Liver (tissue), 9 donors: Measurements from ENCODE around the gene ZCCHC12. TPM values are rescaled to one million over a fixed set of nuclear protein-coding genes. Genes with fewer than 3 reads are reported as not detected.

Experiments used
- DNase-seq: peaks from one replicate; pipeline ENCODE4 v3.0.0-alpha.2; 2017; ENCODE audit warnings: low spot score
- H3K27ac ChIP-seq, 2 donors: one replicate each; pipeline ENCODE4 v1.7.0; 2013; ENCODE audit warnings: inconsistent platforms in 2 of 2, low read length in 2 of 2, control low read depth in 1 of 2, low read depth in 1 of 2, mild to moderate bottlenecking in 1 of 2
- H3K27me3 ChIP-seq, 4 donors: one replicate each; pipeline versions ENCODE4 v1.6.1 to v1.7.0; 2013; ENCODE audit warnings: low read length in 3 of 4, inconsistent platforms in 1 of 4, mild to moderate bottlenecking in 1 of 4, moderate library complexity in 1 of 4; ENCODE audit not compliant: control insufficient read depth in 4 of 4, insufficient read depth in 4 of 4
- H3K36me3 ChIP-seq, 4 donors: one replicate each; pipeline versions ENCODE4 v1.6.1 to v1.7.0; 2013; ENCODE audit warnings: low read length in 3 of 4, mild to moderate bottlenecking in 3 of 4, low read depth in 1 of 4, moderate library complexity in 1 of 4; ENCODE audit not compliant: control insufficient read depth in 4 of 4, insufficient read depth in 3 of 4
- H3K4me1 ChIP-seq, 4 donors: one replicate each; pipeline versions ENCODE4 v1.6.1 to v1.7.0; 2013; ENCODE audit warnings: low read length in 3 of 4, mild to moderate bottlenecking in 3 of 4, moderate library complexity in 1 of 4; ENCODE audit not compliant: control insufficient read depth in 4 of 4, insufficient read depth in 4 of 4
- H3K4me3 ChIP-seq, 3 donors: one replicate each; pipeline versions ENCODE4 v1.6.1 to v1.7.0; 2013; ENCODE audit warnings: low read length in 3 of 3, control low read depth in 1 of 3, low read depth in 1 of 3, mild to moderate bottlenecking in 1 of 3
- H3K9ac ChIP-seq, 2 donors: one replicate each; pipeline ENCODE4 v1.7.0; 2013; ENCODE audit warnings: low read length in 2 of 2, mild to moderate bottlenecking in 2 of 2, moderate library complexity in 2 of 2, control low read depth in 1 of 2, low read depth in 1 of 2
- H3K9me3 ChIP-seq, 4 donors: one replicate each; pipeline versions ENCODE4 v1.6.1 to v1.7.0; 2013; ENCODE audit warnings: low read length in 3 of 4; ENCODE audit not compliant: control insufficient read depth in 4 of 4
- CTCF ChIP-seq: fragments of 150-350 bp; IDR thresholded peaks from 2 replicates; pipeline ENCODE4 v1.5.1; 2017; ENCODE audit warnings: improper control_type of control experiment, low read depth, low read length; ENCODE audit not compliant: missing input control
- EGR1 ChIP-seq, 2 donors: IDR thresholded peaks; 2 replicates each; pipeline ENCODE4 v1.6.1; 2016 to 2018; ENCODE audit warnings: antibody characterized with exemption in 2 of 2, low read depth in 2 of 2
- FOXA1 ChIP-seq: IDR thresholded peaks from 2 replicates; pipeline ENCODE4 v1.6.1; 2016; ENCODE audit warnings: antibody characterized with exemption
- FOXA2 ChIP-seq: IDR thresholded peaks from 2 replicates; pipeline ENCODE4 v1.6.1; 2016; ENCODE audit warnings: antibody characterized with exemption
- GABPA ChIP-seq, 2 donors: IDR thresholded peaks in 1 of 2; conservative IDR thresholded peaks in 1 of 2; 2 replicates each; pipeline ENCODE4 v1.6.1; 2016; ENCODE audit warnings: antibody characterized with exemption in 2 of 2, mild to moderate bottlenecking in 1 of 2, moderate library complexity in 1 of 2
- HNF4A ChIP-seq, 2 donors: conservative IDR thresholded peaks; 2 replicates each; pipeline ENCODE4 v1.6.1; 2016; ENCODE audit warnings: antibody characterized with exemption in 2 of 2, mild to moderate bottlenecking in 2 of 2
- HNF4G ChIP-seq: IDR thresholded peaks from 2 replicates; pipeline ENCODE4 v1.6.1; 2016; ENCODE audit warnings: antibody characterized with exemption
- JUND ChIP-seq, 2 donors: IDR thresholded peaks; 2 replicates each; pipeline ENCODE4 v1.6.1; 2016; ENCODE audit warnings: antibody characterized with exemption in 2 of 2
- NR2F2 ChIP-seq: IDR thresholded peaks from 2 replicates; pipeline ENCODE4 v1.6.1; 2016; ENCODE audit warnings: antibody characterized with exemption
- RAD21 ChIP-seq, 2 donors: IDR thresholded peaks; 2 replicates each; pipeline ENCODE4 v1.6.1; 2016; ENCODE audit warnings: antibody characterized with exemption in 2 of 2, mild to moderate bottlenecking in 2 of 2
- REST ChIP-seq: IDR thresholded peaks from 2 replicates; pipeline ENCODE4 v1.6.1; 2016; ENCODE audit warnings: antibody characterized with exemption, mild to moderate bottlenecking
- RXRA ChIP-seq, 2 donors: IDR thresholded peaks; 2 replicates each; pipeline ENCODE4 v1.6.1; 2017 to 2018; ENCODE audit warnings: antibody characterized with exemption in 2 of 2, mild to moderate bottlenecking in 1 of 2
- SP1 ChIP-seq: IDR thresholded peaks from 2 replicates; pipeline ENCODE4 v1.6.1; 2018; ENCODE audit warnings: antibody characterized with exemption, mild to moderate bottlenecking
- TAF1 ChIP-seq: conservative IDR thresholded peaks from 2 replicates; pipeline ENCODE4 v1.6.1; 2016; ENCODE audit warnings: antibody characterized with exemption, mild to moderate bottlenecking
- YY1 ChIP-seq: IDR thresholded peaks from 2 replicates; pipeline ENCODE4 v1.6.1; 2016; ENCODE audit warnings: antibody characterized with exemption, mild to moderate bottlenecking
- ZBTB33 ChIP-seq: IDR thresholded peaks from 2 replicates; pipeline ENCODE4 v1.6.1; 2016; ENCODE audit warnings: antibody characterized with exemption
- WGBS: extraction: QIAGEN DNeasy Blood & Tissue Kit; methylation state at CpG from one replicate; pipeline ENCODE4 v1.1.7; 2013; 5-methylcytosine and 5-hydroxymethylcytosine counted together
- polyA plus RNA-seq, 2 donors: library from polyadenylated mRNA; stranded (reverse) in 1 of 2; unstranded in 1 of 2; fragments of 200-250 nt in 1 of 2; fragments of >200 nt in 1 of 2; fragmentation: Nextera tagmentation in 1 of 2; extraction: Ambion mirVana in 1 of 2; gene quantifications; one replicate each; pipeline versions ENCODE4 v1.2.1 to v1.2.3, GENCODE V29; 2013 to 2015
- total RNA-seq, 2 donors: library from RNA; depleted of rRNA; stranded (reverse); fragments of >200 nt; gene quantifications; one replicate each; pipeline ENCODE4 v1.2.3, GENCODE V29; 2014
- TF ChIP-seq, protein P1 (sequence below): IDR thresholded peaks from 2 replicates; pipeline ENCODE4 v1.6.1; 2016; ENCODE audit warnings: antibody characterized with exemption
- TF ChIP-seq, protein P2 (sequence below): IDR thresholded peaks from 2 replicates; pipeline ENCODE4 v1.6.1; 2016; ENCODE audit warnings: antibody characterized with exemption
- donor health status: healthy.
- donor health status: healthy.
- donor health status: healthy.
- donor health status: healthy.
- donor health status: healthy.

The ZCCHC12 gene
- total and polyA plus RNA-seq, 4 donors: not detected

DNA sequence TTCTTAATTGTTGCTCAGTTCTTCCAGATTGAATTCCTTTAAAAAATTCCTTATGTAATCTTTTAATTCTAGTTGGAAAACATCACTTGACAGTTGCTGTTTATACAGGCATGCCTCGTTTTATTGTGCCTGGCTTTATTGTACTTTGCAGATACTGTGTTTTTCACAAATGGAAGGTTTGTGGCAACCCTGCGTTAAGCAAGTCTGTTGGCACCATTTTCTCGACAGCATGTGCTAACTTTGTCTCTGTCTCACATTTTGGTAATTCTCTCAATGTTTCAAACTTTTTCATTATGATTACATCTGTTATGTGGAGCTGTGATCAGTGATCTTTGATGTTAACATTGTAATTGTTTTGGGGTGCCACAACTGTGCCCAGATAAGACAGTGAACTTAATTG is 33.4 kb downstream of the ZCCHC12 start:
- TF ChIP-seq REST (no peak), TAF1 (no peak), NR2F2 (no peak), SP1 (no peak)
- 78% methylated on average over 3 of the region's 3 CpGs for WGBS
- no peak overlapping the region for H3K27ac ChIP-seq
- DNase-seq: no peak
- no peak overlapping the region for H3K4me3 ChIP-seq
- no peaks in the 10 kb centered on the region for H3K9me3 ChIP-seq
- no peaks in the 10 kb centered on the region for H3K36me3 ChIP-seq
- peaks cover 2 to 14% (median 6%) of the 10 kb centered on the region in 4 donors for H3K4me1 ChIP-seq
- no peak overlapping the region for H3K9ac ChIP-seq
- no peaks in the 10 kb centered on the region for H3K27me3 ChIP-seq

DNA sequence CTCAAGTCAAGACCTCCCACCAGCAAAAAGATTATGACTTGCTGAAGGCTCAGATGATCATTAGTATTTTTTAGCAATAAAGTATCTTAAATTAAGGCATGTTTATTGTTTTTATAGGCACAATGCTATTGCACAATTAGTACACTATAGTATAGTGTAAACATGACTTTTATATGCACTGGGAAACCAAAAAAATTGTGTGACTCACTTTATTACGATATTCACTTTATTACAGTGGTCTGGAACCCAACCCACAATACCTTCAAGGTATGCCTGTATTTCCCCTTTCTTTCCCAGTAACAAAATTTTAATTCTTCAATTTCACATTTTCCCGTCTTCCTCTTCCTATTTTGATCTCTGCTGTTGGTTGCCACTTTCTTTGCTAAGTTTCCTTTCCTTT is 37.7 kb downstream of the ZCCHC12 start:
- H3K4me1 ChIP-seq: peaks cover 0 to 3% (median under 1%) of the 10 kb centered on the region in 4 donors
- TF ChIP-seq HNF4G: no peak
- no peak for TF ChIP-seq YY1
- TF ChIP-seq SP1: no peak
- no peak for TF ChIP-seq RXRA (IDR thresholded peaks at IDR 0.05)
- no peak for TF ChIP-seq REST
- no peak for TF ChIP-seq FOXA1
- no peak for TF ChIP-seq FOXA2
- TF ChIP-seq JUND (IDR thresholded peaks at IDR 0.05): no peak
- TF ChIP-seq TAF1: no peak
- no peak for TF ChIP-seq EGR1 (IDR thresholded peaks at IDR 0.05; ENCODE audit: low read depth in 2 of 2)
- no peak for TF ChIP-seq CTCF
- TF ChIP-seq ZBTB33: no peak
- no peak for TF ChIP-seq NR2F2
- TF ChIP-seq RAD21 (IDR thresholded peaks at IDR 0.05): no peak
- TF ChIP-seq HNF4A (conservative IDR thresholded peaks at IDR 0.05): no peak
- no peak for TF ChIP-seq GABPA (IDR thresholded peaks at IDR 0.05 in 1 of 2, conservative IDR thresholded peaks at IDR 0.05 in 1 of 2)
- TF ChIP-seq, protein P1, sequence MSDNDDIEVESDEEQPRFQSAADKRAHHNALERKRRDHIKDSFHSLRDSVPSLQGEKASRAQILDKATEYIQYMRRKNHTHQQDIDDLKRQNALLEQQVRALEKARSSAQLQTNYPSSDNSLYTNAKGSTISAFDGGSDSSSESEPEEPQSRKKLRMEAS: no peak
- TF ChIP-seq, protein P2, sequence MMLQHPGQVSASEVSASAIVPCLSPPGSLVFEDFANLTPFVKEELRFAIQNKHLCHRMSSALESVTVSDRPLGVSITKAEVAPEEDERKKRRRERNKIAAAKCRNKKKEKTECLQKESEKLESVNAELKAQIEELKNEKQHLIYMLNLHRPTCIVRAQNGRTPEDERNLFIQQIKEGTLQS: no peak
- 87% methylated on average over 2 of the region's 2 CpGs for WGBS

More for the DNA sequence above, 37.7 kb downstream of the ZCCHC12 start:
- Histone ChIP-seq H3K9me3 (no peaks in the 10 kb centered on the region), H3K4me3 (no peak overlapping the region), H3K27ac (no peak overlapping the region), H3K9ac (no peak overlapping the region), H3K36me3 (no peaks in the 10 kb centered on the region), H3K27me3 (no peaks in the 10 kb centered on the region)
- no peak for DNase-seq
